ENCODE measurements around the gene MN1.

GRCh38 chr22:27732391-27732790 lies 69.2 kb downstream of the MN1 start:
- TF ChIP-seq CTCF (conservative IDR thresholded peaks at IDR 0.05) = no peak
- no peak for TF ChIP-seq EZH2 (IDR thresholded peaks at IDR 0.05; ENCODE audit: low read depth)

All from PC-9 (cell line).